B cell (primary cell): ENCODE results near the gene STAT4. TPM values are rescaled to one million over a fixed set of nuclear protein-coding genes. Genes with fewer than 3 reads are reported as not detected.
A peak's percentile ranks its signal among the peaks of the same experiment; 100 is the strongest.

Source experiments
- ATAC-seq: fragments of 200-7000 bp; cut with Tn5 transposase; one replicate; pipeline ENCODE4 v1.10.0; 2021; ENCODE audit warnings: low read depth, mild to moderate bottlenecking, moderate number of reproducible peaks, moderate library complexity
- CTCF ChIA-PET: fragments of 350-600 bp; sonication (Branson Sonifier 250); formaldehyde crosslinking; loops from one replicate; lab custom pipeline; 2021; ENCODE audit warnings: antibody characterized with exemption, inconsistent platforms; lab: Charles Lee
- POLR2A ChIA-PET: fragments of 350-600 bp; sonication (Branson Sonifier 250); formaldehyde crosslinking; loops from one replicate; lab custom pipeline; 2021; ENCODE audit warnings: antibody characterized with exemption; lab: Charles Lee
- DNase-seq: peaks from one replicate; pipeline ENCODE4 v3.0.0; 2013
- H2AFZ ChIP-seq: 2 replicates; pipeline ENCODE4 v1.6.1; 2012; ENCODE audit warnings: mild to moderate bottlenecking, low read depth, low read length; ENCODE audit not compliant: insufficient read depth, poor library complexity, severe bottlenecking
- H3K27ac ChIP-seq, 2 donors: 1 replicate in 1 of 2; 2 replicates in 1 of 2; pipeline ENCODE4 v1.5.1; 2012 to 2013; ENCODE audit warnings: low read length in 2 of 2, mild to moderate bottlenecking in 2 of 2, moderate library complexity in 1 of 2
- H3K27me3 ChIP-seq, 4 experiments: fragments of 200-600 bp in 1 of 4; sonication (generic) in 1 of 4; replicated peaks in 1 of 4; 1 replicate in 2 of 4; 2 replicates in 2 of 4; pipeline versions ENCODE4 v1.6.1 to v1.7.0; 2013 to 2016; ENCODE audit warnings: low read length in 3 of 4, mild to moderate bottlenecking in 2 of 4, mixed read lengths in 1 of 4, moderate library complexity in 1 of 4; ENCODE audit not compliant: insufficient read depth in 4 of 4, control insufficient read depth in 3 of 4; ENCODE audit errors: control extremely low read depth in 1 of 4
- H3K36me3 ChIP-seq, 2 experiments: replicated peaks in 1 of 2; 1 replicate in 1 of 2; 2 replicates in 1 of 2; pipeline versions ENCODE4 v1.6.1 to v1.7.1; 2013; ENCODE audit warnings: low read length in 1 of 2; ENCODE audit not compliant: insufficient read depth in 2 of 2, control insufficient read depth in 1 of 2; ENCODE audit errors: control extremely low read depth in 1 of 2, extremely low read depth in 1 of 2
- H3K4me1 ChIP-seq, 2 donors: fragments of 200-600 bp in 1 of 2; sonication (generic) in 1 of 2; 1 replicate in 1 of 2; 2 replicates in 1 of 2; pipeline versions ENCODE4 v1.5.1 to v1.6.1; 2013 to 2017; ENCODE audit warnings: low read length in 2 of 2; ENCODE audit not compliant: control insufficient read depth in 2 of 2, insufficient read depth in 2 of 2
- H3K4me2 ChIP-seq: replicated peaks from 2 replicates; pipeline ENCODE3; 2012; ENCODE audit warnings: mild to moderate bottlenecking, low read depth, low read length; ENCODE audit not compliant: poor library complexity, severe bottlenecking
- H3K4me3 ChIP-seq, 5 experiments: fragments of 200-600 bp in 1 of 5; sonication (generic) in 1 of 5; 1 replicate in 3 of 5; 2 replicates in 2 of 5; pipeline versions ENCODE4 v1.5.1 to v1.7.0; 2011 to 2016; ENCODE audit warnings: low read length in 4 of 5, mild to moderate bottlenecking in 4 of 5, low read depth in 2 of 5, control low read depth in 1 of 5, moderate library complexity in 1 of 5; ENCODE audit not compliant: insufficient read depth in 1 of 5; ENCODE audit errors: control extremely low read depth in 1 of 5, extremely low read depth in 1 of 5
- H3K79me2 ChIP-seq: fragments of 200-600 bp; sonication (generic); one replicate; pipeline ENCODE4 v1.6.0; 2016; ENCODE audit warnings: low read length; ENCODE audit not compliant: control insufficient read depth, insufficient read depth
- H3K9ac ChIP-seq: fragments of 200-600 bp; sonication (generic); 2 replicates; pipeline ENCODE4 v1.6.1; 2017; ENCODE audit warnings: mild to moderate bottlenecking, low read length, moderate library complexity
- H3K9me3 ChIP-seq, 3 donors: one replicate each; pipeline versions ENCODE4 v1.6.1 to v1.7.1; 2013; ENCODE audit warnings: low read length in 2 of 3; ENCODE audit not compliant: control insufficient read depth in 2 of 3, insufficient read depth in 1 of 3; ENCODE audit errors: control extremely low read depth in 1 of 3
- H4K20me1 ChIP-seq: 2 replicates; pipeline ENCODE4 v1.6.0; 2012; ENCODE audit warnings: mild to moderate bottlenecking, low read length; ENCODE audit not compliant: insufficient read depth, control insufficient read depth, poor library complexity, severe bottlenecking
- H3K27ac Mint-ChIP-seq: one replicate; pipeline ENCODE4 v1.8.0; 2021; ENCODE audit warnings: mixed read lengths
- H3K27me3 Mint-ChIP-seq: one replicate; pipeline ENCODE4 v1.8.0; 2021; ENCODE audit warnings: mixed read lengths
- H3K4me1 Mint-ChIP-seq: one replicate; pipeline ENCODE4 v1.8.0; 2021; ENCODE audit warnings: mixed read lengths
- H3K4me3 Mint-ChIP-seq: one replicate; pipeline ENCODE4 v1.8.0; 2021; ENCODE audit warnings: mixed read lengths
- H3K9me3 Mint-ChIP-seq: one replicate; pipeline ENCODE4 v1.8.0; 2022; ENCODE audit warnings: mixed read lengths; ENCODE audit not compliant: insufficient read depth
- CTCF ChIP-seq: fragments of 200-600 bp; IDR thresholded peaks from one replicate; pipeline ENCODE4 v1.8.0; 2022; ENCODE audit warnings: antibody characterized with exemption, mild to moderate bottlenecking
- EZH2 ChIP-seq: IDR thresholded peaks from 2 replicates; pipeline ENCODE4 v1.6.1; 2012; ENCODE audit warnings: borderline replicate concordance, low read depth, mild to moderate bottlenecking, moderate library complexity, low read length; ENCODE audit not compliant: insufficient read depth, poor library complexity, severe bottlenecking
- WGBS: methylation state at CpG from one replicate; pipeline ENCODE4 v1.1.5; 2013; ENCODE audit warnings: missing lambda C conversion rate; ENCODE audit not compliant: insufficient coverage; 5-methylcytosine and 5-hydroxymethylcytosine counted together
- intact Hi-C: fragments of 100-400 bp; cut with micrococcal nuclease; formaldehyde crosslinking; loops from one replicate; pipeline ENCODE4 v1.10.0; 2022
- polyA plus RNA-seq: library from polyadenylated mRNA; depleted of rRNA; stranded (reverse); fragments of >200 nt; gene quantifications from 2 replicates; pipeline ENCODE4 v1.2.3, GENCODE V29; 2012
- total RNA-seq, 2 donors: library from RNA; stranded (reverse); fragments of 120-200 nt in 1 of 2; gene quantifications; 1 replicate in 1 of 2; 2 replicates in 1 of 2; pipeline versions ENCODE4 v1.2.3 to v1.2.4, GENCODE V29; 2013 to 2022

Gene STAT4
- total and polyA plus RNA-seq, 2 donors (not counting 1 experiment from before 2014, with no cell fraction given) = 2.0 to 62.1 TPM

- H3K27me3 Mint-ChIP-seq = no peaks in the 10 kb centered on the region
- 69% methylated on average over 2 of the region's 3 CpGs for WGBS
- POLR2A ChIA-PET = no interaction called here
These were observed 132.1 kb downstream of the STAT4 start for GRCh38 chr2:191018643-191019119.

GRCh38 chr2:191018048-191018447 lies 132.7 kb downstream of the STAT4 start:
- H3K4me2 ChIP-seq = no peak overlapping the region
- no peak overlapping the region for H3K9ac ChIP-seq
- no peak for TF ChIP-seq CTCF
- TF ChIP-seq EZH2 = no peak
- ATAC-seq (no peak), DNase-seq (no peak)
- H3K36me3 ChIP-seq = no peaks in the 10 kb centered on the region
- H3K27ac ChIP-seq = no peak overlapping the region
- ChIA-PET POLR2A (no interaction called here), CTCF (interaction anchor here (2.4 kb wide), 1 partner anchor 11 kb away, joined by 5 read pairs; no protein-coding TSS in a partner anchor)
- H3K27me3 ChIP-seq = no peaks in the 10 kb centered on the region
- Mint-ChIP-seq H3K4me1 (peaks cover 9% of the 10 kb centered on the region), H3K9me3 (no peaks in the 10 kb centered on the region), H3K27me3 (no peaks in the 10 kb centered on the region), H3K27ac (no peak overlapping the region), H3K4me3 (no peak overlapping the region)
- H2AFZ ChIP-seq = no peak overlapping the region
- H3K9me3 ChIP-seq = no peaks in the 10 kb centered on the region
- no peak overlapping the region for H3K4me3 ChIP-seq
- no CpG with 5 or more reads among the region's 1 CpG for WGBS
- H4K20me1 ChIP-seq = peaks cover 5% of the 10 kb centered on the region
- H3K4me1 ChIP-seq = peaks cover 29 to 38% of the 10 kb centered on the region in 2 donors
- intact Hi-C loops = no loop called here
- peaks cover 11% of the 10 kb centered on the region for H3K79me2 ChIP-seq

More at GRCh38 chr2:191018643-191019119, 132.1 kb downstream of the STAT4 start:
- Mint-ChIP-seq H3K4me1 (peaks cover 9% of the 10 kb centered on the region), H3K4me3 (peak overlapping the region; percentile 16), H3K27ac (no peak overlapping the region), H3K9me3 (no peaks in the 10 kb centered on the region)
- Histone ChIP-seq H3K27ac (no peak overlapping the region), H3K36me3 (no peaks in the 10 kb centered on the region), H3K4me1 (peaks cover 25 to 33% of the 10 kb centered on the region in 2 donors), H3K79me2 (peaks cover 11% of the 10 kb centered on the region), H4K20me1 (no peaks in the 10 kb centered on the region), H3K9me3 (no peaks in the 10 kb centered on the region), H3K4me2 (no peak overlapping the region), H2AFZ (no peak overlapping the region), H3K27me3 (no peaks in the 10 kb centered on the region), H3K9ac (no peak overlapping the region), H3K4me3 (no peak overlapping the region)
- ATAC-seq (no peak), DNase-seq (no peak)
- intact Hi-C loops = no loop called here
- TF ChIP-seq CTCF (no peak), EZH2 (no peak)
- CTCF ChIA-PET = interaction anchor here (0.7 to 2.7 kb wide), 3 partner anchors 11 to 168 kb away, joined by 3 to 8 read pairs (median 3); no protein-coding TSS in a partner anchor
